K562 (cell line): ENCODE data around the gene PTK6. TPM values are rescaled to one million over a fixed set of nuclear protein-coding genes. Genes with fewer than 3 reads are reported as not detected.

ENCODE experiments used
- ARID2 ChIP-seq: fragments of 450-650 bp; IDR thresholded peaks from 2 replicates; pipeline ENCODE4 v1.6.1; 2017; ENCODE audit warnings: antibody characterized with exemption, mild to moderate bottlenecking
- BCLAF1 ChIP-seq, 2 experiments: fragments of 450-650 bp in 1 of 2; IDR thresholded peaks; 2 replicates each; pipeline ENCODE4 v1.6.1; 2011 to 2017; ENCODE audit warnings: low read depth in 2 of 2, antibody characterized with exemption in 1 of 2, borderline replicate concordance in 1 of 2, low read length in 1 of 2, mild to moderate bottlenecking in 1 of 2, mixed read lengths in 1 of 2; ENCODE audit not compliant: control insufficient read depth in 1 of 2
- BCOR ChIP-seq: fragments of 450-650 bp; IDR thresholded peaks from 2 replicates; pipeline ENCODE4 v1.6.1; 2016
- CC2D1A ChIP-seq: fragments of 450-650 bp; IDR thresholded peaks from 2 replicates; pipeline ENCODE4 v1.6.1; 2017; ENCODE audit warnings: mild to moderate bottlenecking
- GATA2 ChIP-seq: sonication (generic); formaldehyde crosslinking; IDR thresholded peaks from 2 replicates; pipeline ENCODE4 v1.4.0; 2020; ENCODE audit warnings: mild to moderate bottlenecking, missing genetic modification reagents
- HDAC1 ChIP-seq, 2 experiments: fragments of 450-650 bp; IDR thresholded peaks; 2 replicates each; pipeline ENCODE4 v1.6.1; 2016 to 2017; ENCODE audit warnings: inconsistent platforms in 1 of 2, mild to moderate bottlenecking in 1 of 2, moderate library complexity in 1 of 2
- HMGN3 ChIP-seq: IDR thresholded peaks from 2 replicates; pipeline ENCODE4 v1.6.1; 2011; ENCODE audit warnings: borderline replicate concordance, low read depth, mild to moderate bottlenecking, mixed read lengths, low read length; ENCODE audit not compliant: insufficient read length; ENCODE audit errors: extremely low read depth
- JUN ChIP-seq, 2 experiments: sonication (generic) in 1 of 2; formaldehyde crosslinking in 1 of 2; IDR thresholded peaks; 2 replicates each; pipeline versions ENCODE4 v1.6.1 to v1.8.0; 2012 to 2022; ENCODE audit warnings: borderline replicate concordance in 2 of 2, mild to moderate bottlenecking in 2 of 2, improper control_type of control experiment in 1 of 2, low read depth in 1 of 2, low read length in 1 of 2, missing genetic modification reagents in 1 of 2
- JUND ChIP-seq, 2 experiments: IDR thresholded peaks; 2 replicates in 1 of 2; 3 replicates in 1 of 2; pipeline ENCODE4 v1.6.1; 2011; ENCODE audit warnings: borderline replicate concordance in 2 of 2, low read depth in 2 of 2, low read length in 2 of 2, improper control_type of control experiment in 1 of 2, missing biosample characterization in 1 of 2, missing genetic modification characterization in 1 of 2, missing genetic modification reagents in 1 of 2
- POU5F1 ChIP-seq: fragments of 150-350 bp; IDR thresholded peaks from 2 replicates; pipeline ENCODE4 v1.6.1; 2014; ENCODE audit warnings: borderline replicate concordance, low read length, low read depth, mild to moderate bottlenecking; ENCODE audit not compliant: partially characterized antibody
- SRF ChIP-seq, 2 experiments: fragments of 250-450, 450-650 bp in 1 of 2; sonication (Bioruptor Pico) in 1 of 2; sonication (generic) in 1 of 2; formaldehyde crosslinking; IDR thresholded peaks; 2 replicates each; pipeline versions ENCODE4 v1.5.0 to v1.5.1; 2020 to 2022; ENCODE audit warnings: mild to moderate bottlenecking in 1 of 2, missing genetic modification reagents in 1 of 2
- ZNF224 ChIP-seq: sonication (generic); formaldehyde crosslinking; IDR thresholded peaks from 2 replicates; pipeline ENCODE4 v1.8.0; 2022; ENCODE audit warnings: mild to moderate bottlenecking, missing genetic modification reagents
- ZNF766 ChIP-seq: fragments of 200-800 bp; sonication (Bioruptor generic); conservative IDR thresholded peaks from 2 replicates; pipeline ENCODE4 v1.6.1; 2016; ENCODE audit warnings: missing genetic modification characterization, missing compliant biosample characterization
- polyA plus RNA-seq, 8 experiments: library from polyadenylated mRNA; depleted of rRNA in 4 of 8; stranded (reverse) in 5 of 8; unstranded in 3 of 8; fragments of >200 nt; fragmentation: Nextera tagmentation in 2 of 8; fragmentation: Illumina TruSeq in 1 of 8; extraction: Ambion mirVana in 2 of 8; extraction: Trizol in 1 of 8; gene quantifications; 2 replicates each; pipeline versions ENCODE4 v1.2.1 to v1.2.3, GENCODE V29; 2011 to 2014; ENCODE audit warnings: inconsistent platforms in 1 of 8, missing spikeins in 1 of 8
- total RNA-seq, 7 experiments: library from RNA; depleted of rRNA in 6 of 7; stranded (reverse); fragments of >200 nt in 6 of 7; fragmentation: Illumina TruSeq in 2 of 7; extraction: Trizol in 2 of 7; gene quantifications; 2 replicates each; pipeline versions ENCODE4 v1.2.1 to v1.2.3, GENCODE V29; 2011 to 2021; ENCODE audit warnings: low replicate concordance in 1 of 7
- TF ChIP-seq, protein P1 (sequence below): fragments of 200-800 bp; sonication (Bioruptor generic); IDR thresholded peaks from 2 replicates; pipeline ENCODE4 v1.6.1; 2017; ENCODE audit warnings: missing genetic modification characterization, missing compliant biosample characterization
- TF ChIP-seq, protein P2 (sequence below): sonication (generic); formaldehyde crosslinking; IDR thresholded peaks from 2 replicates; pipeline ENCODE4 v1.8.1; 2023; ENCODE audit warnings: mild to moderate bottlenecking, missing genetic modification reagents

The PTK6 gene
- total and polyA plus RNA-seq, 9 of the 15 experiments (the other 6 are each of a cell fraction or from before 2014, with no cell fraction given) = 0.07 TPM; not detected in 8

DNA sequence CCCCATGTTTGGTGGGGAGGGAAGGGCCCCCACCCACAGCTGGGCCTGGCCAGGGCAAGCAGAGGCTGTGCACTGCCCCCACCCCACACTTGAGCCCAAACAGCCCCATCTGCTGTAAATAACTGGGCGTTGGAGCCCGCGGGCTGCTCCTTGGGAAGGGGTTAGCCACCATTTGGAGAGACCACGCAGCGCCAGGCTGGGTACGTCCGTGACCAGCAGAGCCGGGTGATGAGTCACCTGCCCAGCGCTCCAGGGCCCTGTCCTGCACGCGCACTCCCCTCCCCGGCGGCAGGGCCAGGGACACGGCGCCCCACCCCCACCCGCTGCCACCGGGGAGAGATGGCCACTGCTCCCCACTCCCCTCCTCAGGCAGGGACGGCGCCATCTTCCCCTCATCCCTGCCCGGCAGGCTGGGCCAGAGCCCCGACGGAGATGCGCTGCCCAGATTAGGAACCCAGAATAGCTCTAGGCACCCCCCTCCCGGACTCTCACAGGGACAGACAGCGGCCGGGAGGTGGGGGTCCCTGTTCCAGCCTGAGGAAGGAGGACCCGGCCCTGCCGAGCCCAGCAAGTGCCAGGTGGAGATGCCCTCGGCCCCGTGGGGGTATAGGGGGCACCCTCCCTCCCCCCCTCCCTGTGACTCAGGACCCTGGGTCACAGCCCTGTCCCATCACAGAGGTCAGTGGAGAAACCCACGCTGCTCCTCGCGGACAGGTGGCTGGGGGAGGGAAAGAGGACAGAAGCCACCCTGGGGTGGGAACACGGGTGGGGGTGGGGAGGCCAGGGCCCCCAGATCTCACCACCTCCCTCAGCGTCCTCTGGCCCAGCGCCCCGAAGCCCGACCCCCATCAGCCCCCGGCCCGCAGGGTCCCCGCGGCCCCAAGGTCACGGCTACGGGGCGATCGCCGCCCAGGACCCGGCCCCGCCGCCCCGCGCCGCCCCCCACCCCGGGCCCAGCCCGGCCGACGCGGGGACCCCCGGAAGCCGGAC, 38.9 kb downstream of the PTK6 start (continued):
- TF ChIP-seq BCLAF1 (IDR thresholded peaks at IDR 0.05; ENCODE audit: borderline replicate concordance in 1 of 2, control insufficient read depth in 1 of 2, low read depth in 2 of 2, low read length in 1 of 2) = no peak
- TF ChIP-seq, protein P1, sequence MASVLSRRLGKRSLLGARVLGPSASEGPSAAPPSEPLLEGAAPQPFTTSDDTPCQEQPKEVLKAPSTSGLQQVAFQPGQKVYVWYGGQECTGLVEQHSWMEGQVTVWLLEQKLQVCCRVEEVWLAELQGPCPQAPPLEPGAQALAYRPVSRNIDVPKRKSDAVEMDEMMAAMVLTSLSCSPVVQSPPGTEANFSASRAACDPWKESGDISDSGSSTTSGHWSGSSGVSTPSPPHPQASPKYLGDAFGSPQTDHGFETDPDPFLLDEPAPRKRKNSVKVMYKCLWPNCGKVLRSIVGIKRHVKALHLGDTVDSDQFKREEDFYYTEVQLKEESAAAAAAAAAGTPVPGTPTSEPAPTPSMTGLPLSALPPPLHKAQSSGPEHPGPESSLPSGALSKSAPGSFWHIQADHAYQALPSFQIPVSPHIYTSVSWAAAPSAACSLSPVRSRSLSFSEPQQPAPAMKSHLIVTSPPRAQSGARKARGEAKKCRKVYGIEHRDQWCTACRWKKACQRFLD = no peak
- peak; percentile 72 for TF ChIP-seq JUND (IDR thresholded peaks at IDR 0.05; ENCODE audit: borderline replicate concordance, low read depth, low read length)
- TF ChIP-seq JUND (tag; IDR thresholded peaks at IDR 0.05; ENCODE audit: borderline replicate concordance, low read depth, low read length) = peak; percentile 52; the same call in 1 of the 3 replicates
- TF ChIP-seq POU5F1 = no peak
- TF ChIP-seq BCOR = 0 out of 2 replicates have a peak, but pooled peaks have one; percentile 30
- TF ChIP-seq ARID2 = no peak
- no peak for TF ChIP-seq CC2D1A
- TF ChIP-seq ZNF224 = no peak
- TF ChIP-seq SRF (CRISPR knock-in tag; IDR thresholded peaks at IDR 0.05) = no peak
- peak; percentile 26 for TF ChIP-seq HMGN3
- no peak for TF ChIP-seq ZNF766 (CRISPR knock-in tag)
- TF ChIP-seq, protein P2, sequence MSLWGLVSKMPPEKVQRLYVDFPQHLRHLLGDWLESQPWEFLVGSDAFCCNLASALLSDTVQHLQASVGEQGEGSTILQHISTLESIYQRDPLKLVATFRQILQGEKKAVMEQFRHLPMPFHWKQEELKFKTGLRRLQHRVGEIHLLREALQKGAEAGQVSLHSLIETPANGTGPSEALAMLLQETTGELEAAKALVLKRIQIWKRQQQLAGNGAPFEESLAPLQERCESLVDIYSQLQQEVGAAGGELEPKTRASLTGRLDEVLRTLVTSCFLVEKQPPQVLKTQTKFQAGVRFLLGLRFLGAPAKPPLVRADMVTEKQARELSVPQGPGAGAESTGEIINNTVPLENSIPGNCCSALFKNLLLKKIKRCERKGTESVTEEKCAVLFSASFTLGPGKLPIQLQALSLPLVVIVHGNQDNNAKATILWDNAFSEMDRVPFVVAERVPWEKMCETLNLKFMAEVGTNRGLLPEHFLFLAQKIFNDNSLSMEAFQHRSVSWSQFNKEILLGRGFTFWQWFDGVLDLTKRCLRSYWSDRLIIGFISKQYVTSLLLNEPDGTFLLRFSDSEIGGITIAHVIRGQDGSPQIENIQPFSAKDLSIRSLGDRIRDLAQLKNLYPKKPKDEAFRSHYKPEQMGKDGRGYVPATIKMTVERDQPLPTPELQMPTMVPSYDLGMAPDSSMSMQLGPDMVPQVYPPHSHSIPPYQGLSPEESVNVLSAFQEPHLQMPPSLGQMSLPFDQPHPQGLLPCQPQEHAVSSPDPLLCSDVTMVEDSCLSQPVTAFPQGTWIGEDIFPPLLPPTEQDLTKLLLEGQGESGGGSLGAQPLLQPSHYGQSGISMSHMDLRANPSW = no peak
- TF ChIP-seq GATA2 = peak; percentile 24; the same call in 1 of the 2 replicates
- TF ChIP-seq JUN (IDR thresholded peaks at IDR 0.05; ENCODE audit: borderline replicate concordance, low read depth, low read length) = 0 out of 2 replicates have a peak, but pooled peaks have one; percentile 37
- no peak for TF ChIP-seq JUN (CRISPR knock-in tag; IDR thresholded peaks at IDR 0.05; ENCODE audit: borderline replicate concordance)
- peak in 1 of 2 experiments; percentile 30; a peak in 1 of 4 replicates for TF ChIP-seq HDAC1 (IDR thresholded peaks at IDR 0.05)
